ENCODE data around the gene TRPM5.
A peak's percentile ranks its signal among the peaks of the same experiment; 100 is the strongest.

TRPM5 gene

GRCh38 chr11:2452321-2453012 is 8.2 kb upstream of the TRPM5 start:
- peak; percentile 10 for DNase-seq

GRCh38 chr11:2451916-2452315 is 7.6 kb upstream of the TRPM5 start:
- DNase-seq, result peak; percentile 9

GRCh38 chr11:2451336-2451735 is 7.0 kb upstream of the TRPM5 start:
- DNase-seq, result peak; percentile 12

GRCh38 chr11:2450321-2451041 is 6.2 kb upstream of the TRPM5 start:
- DNase-seq, result peak; percentile 11

DNA sequence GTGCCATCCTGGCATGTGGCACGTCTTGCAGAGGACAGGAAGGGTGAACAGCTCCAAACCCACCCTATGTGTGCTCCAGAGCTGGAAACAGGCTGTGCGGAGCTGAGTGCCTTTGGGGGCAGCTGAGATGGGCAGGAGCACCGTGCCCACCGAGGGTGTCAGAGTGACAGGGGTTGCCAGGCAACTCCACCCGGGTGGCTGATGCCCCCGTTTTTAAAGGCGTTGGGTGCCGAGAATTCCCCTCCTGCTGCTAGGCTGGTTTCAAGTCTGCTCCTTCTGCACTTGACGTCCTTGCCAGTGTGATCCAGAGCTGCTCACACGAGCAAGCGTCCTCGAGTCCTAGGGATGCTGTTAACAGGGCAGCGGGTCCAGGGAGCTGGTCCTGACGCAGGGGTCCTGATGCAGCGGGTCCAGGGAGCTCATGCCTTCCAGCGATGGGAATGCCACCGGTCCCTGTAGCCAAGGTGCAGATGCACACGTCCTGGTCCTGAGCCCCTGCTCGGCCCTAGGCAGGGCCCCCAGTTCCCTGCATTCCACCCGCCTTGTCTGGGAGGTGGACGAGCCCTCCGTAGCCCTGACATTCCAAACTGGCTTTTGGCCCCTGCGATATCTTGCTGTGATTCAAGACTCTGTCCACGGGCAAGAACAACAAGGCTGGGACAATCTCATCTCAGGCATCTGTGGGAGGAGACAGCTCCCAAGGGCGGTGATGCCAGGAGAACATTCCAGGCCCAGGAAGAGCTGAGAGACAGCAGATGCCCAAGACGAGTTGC is 5.4 kb upstream of the TRPM5 start:
- peak; percentile 13 for DNase-seq

- DNase-seq, result peak; percentile 9
Observed at GRCh38 chr11:2448661-2449547, 4.6 kb upstream of the TRPM5 start.

- DNase-seq, result peak; percentile 5
Observed at GRCh38 chr11:2447951-2448650, 3.8 kb upstream of the TRPM5 start.

- no peak for DNase-seq
Observed at GRCh38 chr11:2447253-2447950, 3.1 kb upstream of the TRPM5 start.

DNA sequence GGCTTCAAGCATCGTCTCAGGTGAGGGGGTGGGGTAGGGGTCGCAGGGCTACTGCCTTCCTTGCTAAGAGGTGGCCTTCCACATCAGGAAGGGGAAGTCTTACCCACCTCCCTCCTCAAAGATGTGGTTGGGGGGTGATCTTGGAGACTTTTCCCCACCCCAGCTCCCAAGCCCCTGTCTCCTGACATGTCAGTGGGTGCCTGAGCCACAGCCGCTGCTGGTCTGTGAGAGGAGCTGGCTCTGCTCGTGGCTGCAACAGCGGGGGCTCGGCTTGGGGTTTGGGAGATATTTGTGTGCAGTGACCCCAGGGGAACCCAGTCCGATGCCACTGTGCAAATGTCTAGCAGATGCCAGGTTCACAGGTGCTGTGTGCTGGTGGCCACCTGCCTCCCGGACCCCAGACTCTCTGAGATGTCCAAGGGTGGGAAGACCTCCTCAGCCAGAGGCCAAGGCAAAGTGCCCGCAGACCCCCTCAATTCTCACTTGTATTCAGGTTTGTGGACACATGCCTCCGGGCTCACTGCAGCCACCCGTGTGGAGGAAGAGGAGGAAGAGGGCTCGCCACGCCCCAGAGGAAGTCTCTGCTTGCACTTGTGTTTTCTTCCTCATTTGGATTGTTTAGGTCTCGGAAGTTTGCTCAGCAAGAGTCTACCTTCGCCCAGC is 2.4 kb upstream of the TRPM5 start:
- DNase-seq, result peak; percentile 16

GRCh38 chr11:2445746-2446551 is 1.6 kb upstream of the TRPM5 start:
- peak; percentile 16 for DNase-seq

GRCh38 chr11:2444821-2445745 is 769 bp upstream of the TRPM5 start, which contains the start of gene KCNQ1:
KCNQ1 (plus strand) TSS chr11:2445008; CDS start chr11:2445099, 91 bp downstream.
- DNase-seq, result peak; percentile 33

GRCh38 chr11:2443406-2443805 is 908 bp downstream of the TRPM5 start:
- DNase-seq, result peak; percentile 10

- DNase-seq, result peak; percentile 0
Observed at GRCh38 chr11:2442589-2442988, 1.7 kb downstream of the TRPM5 start.

- DNase-seq, result peak; percentile 12
Observed at GRCh38 chr11:2441171-2441570, 3.1 kb downstream of the TRPM5 start.

DNA sequence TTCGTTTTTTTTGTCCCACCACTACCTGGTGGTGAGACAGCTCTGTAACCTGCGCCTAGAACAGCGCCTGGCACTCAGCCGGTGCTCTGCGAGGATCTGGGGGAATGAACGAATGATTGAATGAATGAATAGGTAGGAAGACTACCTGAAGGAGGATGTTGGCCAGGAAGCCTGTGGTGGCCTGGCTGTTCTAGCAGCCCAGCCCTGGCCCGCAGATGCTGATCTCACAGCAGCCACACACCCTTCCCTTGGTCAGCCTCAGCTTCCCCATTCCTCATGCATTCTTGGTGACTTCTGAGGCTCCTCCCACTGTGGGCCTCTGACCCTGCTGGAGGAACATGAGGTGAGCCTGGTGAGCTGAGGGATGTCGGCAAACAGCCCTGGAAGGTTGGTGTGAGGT is 3.7 kb downstream of the TRPM5 start:
- DNase-seq, result peak; percentile 6

- no peak for DNase-seq
Observed at GRCh38 chr11:2439820-2440219, 4.5 kb downstream of the TRPM5 start.

GRCh38 chr11:2437516-2437915 is 6.8 kb downstream of the TRPM5 start:
- peak; percentile 6 for DNase-seq

DNA sequence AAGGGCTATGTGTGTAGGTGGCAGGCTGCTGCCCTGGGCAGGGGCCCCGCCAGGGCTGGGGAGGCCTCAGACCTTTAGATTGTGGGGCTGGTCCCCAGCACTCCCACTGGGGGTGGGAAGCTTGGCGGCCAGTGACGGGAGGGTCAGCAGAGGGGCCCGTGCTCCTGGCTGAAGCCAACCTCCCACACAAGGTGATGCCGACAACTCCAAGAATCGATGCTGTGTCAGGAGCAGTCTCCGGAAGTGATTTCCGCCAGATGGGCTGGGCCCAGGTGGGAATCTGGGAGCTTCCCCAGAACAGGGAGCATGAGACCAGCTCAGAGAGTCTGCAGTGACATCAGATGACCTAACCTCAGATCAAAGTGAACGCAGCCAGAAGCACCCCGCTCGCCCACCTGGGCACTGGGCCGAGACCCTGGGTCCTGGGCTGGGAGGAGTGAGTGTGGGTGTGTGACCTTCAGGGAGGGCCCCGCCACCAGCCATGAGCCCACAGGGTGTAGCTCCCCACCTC is 7.7 kb downstream of the TRPM5 start:
- peak; percentile 6 for DNase-seq

Measured in activated CD8-positive, alpha-beta memory T cell treated with anti-CD3 and anti-CD28 coated beads, Interleukin-2, amount 50 U/mL, for 4 hours (primary cell).